Sigmoid colon (tissue), 7 donors: ENCODE data around the gene RBM18. TPM values are rescaled to one million over a fixed set of nuclear protein-coding genes. Genes with fewer than 3 reads are reported as not detected.

Source experiments
- DNase-seq: peaks from one replicate; pipeline ENCODE4 v3.0.0-alpha.2; 2019
- H3K27ac ChIP-seq, 4 donors: fragments of 200-600 bp; sonication (generic); one replicate each; pipeline ENCODE4 v1.5.1; 2016 to 2019; ENCODE audit warnings: mild to moderate bottlenecking in 1 of 4
- H3K27me3 ChIP-seq, 3 donors: fragments of 200-600 bp; sonication (generic); one replicate each; pipeline ENCODE4 v1.5.1; 2019; ENCODE audit warnings: mild to moderate bottlenecking in 1 of 3
- H3K36me3 ChIP-seq, 4 donors: fragments of 200-600 bp; sonication (generic); one replicate each; pipeline ENCODE4 v1.5.1; 2016 to 2019
- H3K4me1 ChIP-seq, 4 donors: fragments of 200-600 bp; sonication (generic); one replicate each; pipeline ENCODE4 v1.5.1; 2017 to 2019
- H3K4me3 ChIP-seq, 4 donors: fragments of 200-600 bp; sonication (generic); one replicate each; pipeline ENCODE4 v1.5.1; 2017 to 2019; ENCODE audit warnings: mild to moderate bottlenecking in 2 of 4, moderate library complexity in 1 of 4
- H3K9me3 ChIP-seq, 4 donors: fragments of 200-600 bp in 3 of 4; sonication (generic) in 3 of 4; one replicate each; pipeline versions ENCODE4 v1.5.1 to v1.6.1; 2013 to 2019
- CTCF ChIP-seq, 4 experiments: fragments of 450-650 bp in 3 of 4; fragments of 200-600 bp in 1 of 4; IDR thresholded peaks; one replicate each; pipeline ENCODE4 v1.5.1; 2016 to 2019; ENCODE audit warnings: antibody characterized with exemption in 4 of 4, mild to moderate bottlenecking in 3 of 4, moderate library complexity in 2 of 4
- EP300 ChIP-seq, 4 donors: sonication (generic); formaldehyde crosslinking; IDR thresholded peaks; one replicate each; pipeline ENCODE4 v1.6.1; 2017; ENCODE audit warnings: antibody characterized with exemption in 4 of 4
- POLR2A ChIP-seq, 2 donors: fragments of 450-650 bp; IDR thresholded peaks; one replicate each; pipeline ENCODE4 v1.6.1; 2016; ENCODE audit warnings: antibody characterized with exemption in 2 of 2, mild to moderate bottlenecking in 2 of 2, moderate library complexity in 2 of 2
- POLR2AphosphoS5 ChIP-seq, 4 donors: sonication (generic); formaldehyde crosslinking; IDR thresholded peaks; one replicate each; pipeline ENCODE4 v1.6.1; 2017; ENCODE audit warnings: antibody characterized with exemption in 4 of 4
- WGBS, 2 donors: extraction: QIAGEN DNeasy Blood & Tissue Kit; methylation state at CpG; one replicate each; pipeline ENCODE4 v1.1.7; 2013; 5-methylcytosine and 5-hydroxymethylcytosine counted together
- intact Hi-C: fragments of 100-400 bp; cut with DNase I; formaldehyde crosslinking; loops from one replicate; pipeline ENCODE4 v1.15.1; 2023
- polyA plus RNA-seq, 3 donors: library from polyadenylated mRNA; stranded (reverse); fragments of 200-250 nt; gene quantifications; one replicate each; pipeline ENCODE4 v1.2.3, GENCODE V29; 2013
- total RNA-seq, 4 donors: library from RNA; depleted of rRNA; stranded (reverse); fragments of >200 nt; gene quantifications; one replicate each; pipeline ENCODE4 v1.1.0, GENCODE V29; 2016
- donor health status: healthy with polysubstance abuse.
- donor health status: Bipolar disorder and iron deficiency.
- donor health status: healthy.

RBM18 gene
- total and polyA plus RNA-seq, 7 donors = 8.2 to 16.8 (median 11.9) TPM

DNA sequence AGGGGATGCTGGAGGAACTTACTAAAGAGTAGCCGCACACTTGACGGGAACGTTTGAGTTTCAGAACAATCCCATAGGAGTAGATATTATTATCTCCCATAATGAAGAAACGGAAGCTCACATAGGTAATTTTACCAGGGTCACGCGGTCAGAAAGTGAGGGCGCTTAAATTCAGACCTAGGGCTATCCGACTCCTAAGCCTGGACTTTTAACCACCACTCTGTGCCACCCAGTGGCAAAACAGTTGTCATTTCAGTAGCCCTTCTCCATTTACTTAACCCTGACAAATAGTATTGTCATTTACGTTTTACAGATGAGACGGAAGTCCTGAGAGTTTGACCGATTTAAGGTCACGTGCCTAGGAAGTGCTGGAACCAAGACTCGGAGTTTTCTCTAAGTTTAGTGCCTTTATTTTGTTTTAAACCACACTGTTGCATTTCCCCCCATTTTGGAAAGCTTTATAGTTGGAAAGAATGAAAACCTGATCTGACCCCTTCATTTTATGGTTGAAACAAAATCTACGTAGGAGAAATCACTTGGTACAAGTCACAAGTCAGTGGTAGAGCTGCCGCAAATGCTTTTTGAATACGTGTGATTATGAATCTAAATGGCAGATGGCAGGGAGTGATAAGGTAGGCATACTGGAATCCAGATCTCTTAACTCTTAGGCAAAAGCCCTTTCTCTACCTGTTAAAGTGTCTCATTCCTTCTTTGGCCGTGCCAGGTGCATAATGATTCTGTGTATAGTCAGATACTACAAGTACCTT is 692 bp upstream of the RBM18 start:
- 3 to 7% methylated on average over 17 of the region's 17 CpGs for WGBS, 2 donors
- intact Hi-C loops = loop anchor here (2.0 kb wide), 3 partner anchors 81 to 189 kb away; partner anchors contain the start of genes MORN5 and NDUFA8
- H3K4me3 ChIP-seq = peak overlapping the region; percentile 56 to 84 (median 70)
- H3K9me3 ChIP-seq = no peaks in the 10 kb centered on the region
- no peak for DNase-seq
- peaks cover 0 to 42% (median 39%) of the 10 kb centered on the region in 4 donors for H3K4me1 ChIP-seq
- no peak for TF ChIP-seq POLR2A (IDR thresholded peaks at IDR 0.05)
- TF ChIP-seq CTCF (IDR thresholded peaks at IDR 0.05) = no peak
- no peak for TF ChIP-seq EP300 (IDR thresholded peaks at IDR 0.05)
- TF ChIP-seq POLR2AphosphoS5 (IDR thresholded peaks at IDR 0.05) = no peak
- H3K27me3 ChIP-seq = no peaks in the 10 kb centered on the region
- peaks cover 1 to 14% (median 3%) of the 10 kb centered on the region in 4 donors for H3K36me3 ChIP-seq
- H3K27ac ChIP-seq = peak overlapping the region; percentile 86 to 93 (median 92)

GRCh38 chr9:122263699-122264349 is 816 bp downstream of the RBM18 start:
- peak overlapping the region; percentile 86 to 93 (median 92) for H3K27ac ChIP-seq
- H3K4me3 ChIP-seq = peak overlapping the region; percentile 56 to 84 (median 70)
- H3K36me3 ChIP-seq = peaks cover 3 to 29% (median 9%) of the 10 kb centered on the region in 4 donors
- H3K27me3 ChIP-seq = no peaks in the 10 kb centered on the region
- H3K9me3 ChIP-seq = no peaks in the 10 kb centered on the region
- WGBS, 2 donors = 8 to 13% methylated on average over 13 of the region's 13 CpGs
- peaks cover 0 to 42% (median 39%) of the 10 kb centered on the region in 4 donors for H3K4me1 ChIP-seq
- intact Hi-C loops = loop anchor here (2.0 to 5.0 kb wide), 4 partner anchors 83 to 191 kb away; partner anchors contain the start of genes MORN5 and NDUFA8
- no peak for DNase-seq
- TF ChIP-seq POLR2AphosphoS5 (IDR thresholded peaks at IDR 0.05) (no peak), CTCF (IDR thresholded peaks at IDR 0.05) (no peak), EP300 (IDR thresholded peaks at IDR 0.05) (no peak), POLR2A (IDR thresholded peaks at IDR 0.05) (no peak)

DNA sequence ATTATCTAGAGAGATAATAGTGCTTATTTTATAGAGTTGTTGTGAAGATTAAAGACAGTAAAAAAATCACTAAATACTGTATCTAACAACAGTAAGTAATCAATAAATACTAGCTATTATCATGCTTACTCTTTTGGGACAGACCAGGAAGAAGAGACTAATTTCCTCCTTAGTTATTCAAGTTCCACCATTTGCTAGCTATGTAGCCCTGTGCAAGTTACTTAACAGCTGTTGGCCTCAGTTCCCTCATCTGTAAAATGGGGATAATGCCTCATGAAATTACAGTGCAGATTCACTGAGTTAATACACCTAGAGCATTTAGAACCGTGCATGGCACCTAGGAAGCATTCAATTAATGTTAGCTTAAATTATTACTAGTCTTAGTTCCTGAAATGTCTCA is 2.6 kb downstream of the RBM18 start:
- peaks cover 0 to 39% (median 38%) of the 10 kb centered on the region in 4 donors for H3K4me1 ChIP-seq
- DNase-seq = no peak
- peak overlapping the region in 3 of 4 donors; percentile 1 to 55 (median 18) for H3K27ac ChIP-seq
- intact Hi-C loops = loop anchor here (5.0 kb wide), 1 partner anchor 135 kb away; no protein-coding TSS in a partner anchor
- peaks cover 3 to 45% (median 9%) of the 10 kb centered on the region in 4 donors for H3K36me3 ChIP-seq
- no peak for TF ChIP-seq EP300 (IDR thresholded peaks at IDR 0.05)
- 79 to 89% methylated on average over 1 of the region's 1 CpG for WGBS, 2 donors
- no peak overlapping the region for H3K4me3 ChIP-seq
- no peaks in the 10 kb centered on the region for H3K27me3 ChIP-seq
- no peaks in the 10 kb centered on the region for H3K9me3 ChIP-seq

- H3K4me3 ChIP-seq = no peak overlapping the region
- intact Hi-C loops = loop anchor here (5.0 kb wide), 1 partner anchor 134 kb away; no protein-coding TSS in a partner anchor
- DNase-seq = peak; percentile 84
- no peaks in the 10 kb centered on the region for H3K27me3 ChIP-seq
- peaks cover 0 to 39% (median 38%) of the 10 kb centered on the region in 4 donors for H3K4me1 ChIP-seq
- TF ChIP-seq EP300 (IDR thresholded peaks at IDR 0.05) = no peak
- no peak for TF ChIP-seq POLR2A (IDR thresholded peaks at IDR 0.05)
- no peak for TF ChIP-seq POLR2AphosphoS5 (IDR thresholded peaks at IDR 0.05)
- TF ChIP-seq CTCF (IDR thresholded peaks at IDR 0.05) = no peak
- peak overlapping the region in 2 of 4 donors; percentile 18 to 55 for H3K27ac ChIP-seq
- no peaks in the 10 kb centered on the region for H3K9me3 ChIP-seq
- H3K36me3 ChIP-seq = peaks cover 3 to 47% (median 9%) of the 10 kb centered on the region in 4 donors
- 22 to 50% methylated on average over 1 of the region's 1 CpG for WGBS, 2 donors
Observed at GRCh38 chr9:122261469-122261881, 3.2 kb downstream of the RBM18 start.
